K562 (cell line): Measurements from ENCODE around the gene AMBRA1. TPM values are rescaled to one million over a fixed set of nuclear protein-coding genes. Genes with fewer than 3 reads are reported as not detected.
A peak's percentile ranks its signal among the peaks of the same experiment; 100 is the strongest.

ENCODE experiments used
- ATAC-seq: fragments of 200-7000 bp; cut with Tn5 transposase; 3 replicates; pipeline ENCODE4 v1.9.1; 2020; ENCODE audit warnings: moderate library complexity
- BruUV-seq: library from RNA; stranded (reverse); fragments of 400-500 nt; replicated peaks from 2 replicates; lab custom pipeline; 2021; lab: Mats Ljungman, UMichigan
- CTCF ChIA-PET: fragments of 300-600 bp; formaldehyde crosslinking; extraction: SDS; loops from one replicate; lab custom pipeline; 2021; ENCODE audit warnings: low intra/inter-chr PET ratio; lab: Yijun Ruan, JAX
- POLR2A ChIA-PET: fragments of 300-600, 350-650 bp; sonication (Branson Sonifier 250); formaldehyde crosslinking; extraction: SDS; loops from one replicate; lab custom pipeline; 2021; ENCODE audit warnings: antibody characterized with exemption, inconsistent platforms; lab: Yijun Ruan, JAX
- DNase-seq, 4 experiments: peaks; one replicate each; pipeline versions ENCODE4 v3.0.0 to v3.0.0-alpha.2; 2011 to 2018; ENCODE audit warnings: low spot score in 3 of 4, mixed read lengths in 3 of 4; ENCODE audit errors: extremely low read depth in 1 of 4
- FAIRE-seq: peaks from 2 replicates; lab custom pipeline; 2011; peaks lifted over from hg19 to GRCh38; lab: Jason Lieb, UNC
- H2AFZ ChIP-seq: 2 replicates; pipeline ENCODE4 v1.6.0; 2011; ENCODE audit warnings: low read depth, low read length, control low read depth, inconsistent platforms
- H3K27ac ChIP-seq: fragments of 200-600 bp; 3 replicates; pipeline ENCODE4 v1.8.0; 2011; ENCODE audit warnings: low read depth, mild to moderate bottlenecking, control low read depth, inconsistent platforms, low read length, moderate library complexity, mixed read lengths; ENCODE audit errors: extremely low read depth
- H3K27me3 ChIP-seq, 2 experiments: fragments of 300-600 bp in 1 of 2; 2 replicates in 1 of 2; 3 replicates in 1 of 2; pipeline versions ENCODE4 v1.6.0 to v1.8.0; 2011; ENCODE audit warnings: inconsistent platforms in 2 of 2, low read length in 2 of 2, mild to moderate bottlenecking in 1 of 2, mixed read lengths in 1 of 2, moderate library complexity in 1 of 2; ENCODE audit not compliant: control insufficient read depth in 2 of 2, insufficient read depth in 2 of 2
- H3K36me3 ChIP-seq: fragments of 300-600 bp; 3 replicates; pipeline ENCODE4 v1.8.0; 2011; ENCODE audit warnings: mild to moderate bottlenecking, low read length, inconsistent platforms; ENCODE audit not compliant: control insufficient read depth, insufficient read depth
- H3K4me1 ChIP-seq, 2 experiments: fragments of 200-600 bp in 1 of 2; replicated peaks in 1 of 2; 2 replicates in 1 of 2; 3 replicates in 1 of 2; pipeline versions ENCODE4 v1.5.1 to v1.8.0; 2011; ENCODE audit warnings: inconsistent platforms in 2 of 2, low read length in 2 of 2, mild to moderate bottlenecking in 1 of 2, mixed read lengths in 1 of 2, moderate library complexity in 1 of 2; ENCODE audit not compliant: control insufficient read depth in 2 of 2, insufficient read depth in 2 of 2
- H3K4me2 ChIP-seq: 2 replicates; pipeline ENCODE4 v1.6.1; 2011; ENCODE audit warnings: low read length, control low read depth, inconsistent platforms, mixed read lengths; ENCODE audit not compliant: insufficient read depth
- H3K4me3 ChIP-seq: fragments of 200-600 bp; sonication (generic), shearing (Covaris generic); 2 replicates; pipeline ENCODE4 v1.5.1; 2016; ENCODE audit warnings: control low read depth, inconsistent platforms
- H3K79me2 ChIP-seq: fragments of 200-600 bp; 3 replicates; pipeline ENCODE4 v1.8.0; 2011; ENCODE audit warnings: low read length, inconsistent platforms; ENCODE audit not compliant: control insufficient read depth, insufficient read depth
- H3K9ac ChIP-seq, 2 experiments: 2 replicates each; pipeline versions ENCODE4 v1.6.0 to v1.6.1; 2011; ENCODE audit warnings: low read depth in 2 of 2, low read length in 2 of 2, control low read depth in 1 of 2, inconsistent platforms in 1 of 2, mild to moderate bottlenecking in 1 of 2, mixed read lengths in 1 of 2; ENCODE audit not compliant: insufficient read depth in 1 of 2
- H3K9me1 ChIP-seq: one replicate; pipeline ENCODE4 v1.6.0; 2011; ENCODE audit warnings: inconsistent platforms, mild to moderate bottlenecking, low read length, moderate library complexity; ENCODE audit not compliant: control insufficient read depth, insufficient read depth
- H3K9me3 ChIP-seq: replicated peaks from 2 replicates; pipeline ENCODE4 v1.5.1; 2011; ENCODE audit warnings: low read depth, low read length, inconsistent platforms; ENCODE audit not compliant: control insufficient read depth, insufficient read depth
- H4K20me1 ChIP-seq: replicated peaks from 2 replicates; pipeline ENCODE4 v1.6.1; 2011; ENCODE audit warnings: low read length, inconsistent platforms, mixed read lengths; ENCODE audit not compliant: control insufficient read depth, insufficient read depth
- CAMTA2 ChIP-seq: fragments of 250-450 bp; sonication (Bioruptor Pico); conservative IDR thresholded peaks from 2 replicates; pipeline ENCODE4 v1.5.1; 2022
- IRF2 ChIP-seq: sonication (generic); formaldehyde crosslinking; IDR thresholded peaks from 2 replicates; pipeline ENCODE4 v1.8.1; 2022; ENCODE audit warnings: mild to moderate bottlenecking, missing genetic modification reagents
- JUNB ChIP-seq: fragments of 450-650 bp; formaldehyde crosslinking; conservative IDR thresholded peaks from 2 replicates; pipeline ENCODE4 v1.4.0; 2020; ENCODE audit warnings: mild to moderate bottlenecking
- NFIC ChIP-seq: fragments of 450-650 bp; IDR thresholded peaks from 2 replicates; pipeline ENCODE4 v1.6.1; 2017; ENCODE audit warnings: mild to moderate bottlenecking, inconsistent platforms
- POLR2G ChIP-seq: fragments of 200-400 bp; formaldehyde crosslinking; IDR thresholded peaks from 2 replicates; pipeline ENCODE4 v1.6.1; 2017; ENCODE audit warnings: low read depth, mild to moderate bottlenecking, antibody characterized with exemption, low read length, moderate library complexity
- PPARD ChIP-seq: fragments of 250-450 bp; sonication (Bioruptor Pico); IDR thresholded peaks from 2 replicates; pipeline ENCODE4 v1.8.0; 2022; ENCODE audit warnings: inconsistent platforms, mild to moderate bottlenecking, moderate library complexity
- WGBS: fragments of 100-300 bp; shearing (Covaris generic); methylation state at CpG from one replicate; pipeline ENCODE4 v1.1.6; 2016; ENCODE audit warnings: low coverage, mixed read lengths; ENCODE audit not compliant: insufficient coverage; ENCODE audit errors: missing lambda C conversion rate; 5-methylcytosine and 5-hydroxymethylcytosine counted together
- in situ Hi-C: fragments of 300-500 bp; cut with MboI; formaldehyde crosslinking; loops from 4 replicates; pipeline ENCODE4 v1.15.0; 2018; ENCODE audit warnings: inconsistent platforms, mixed read lengths
- intact Hi-C: fragments of 100-400 bp; cut with micrococcal nuclease; formaldehyde crosslinking; loops from 2 replicates; pipeline ENCODE4 v1.14.2; 2022
- polyA plus RNA-seq, 8 experiments: library from polyadenylated mRNA; depleted of rRNA in 4 of 8; stranded (reverse) in 5 of 8; unstranded in 3 of 8; fragments of >200 nt; fragmentation: Nextera tagmentation in 2 of 8; fragmentation: Illumina TruSeq in 1 of 8; extraction: Ambion mirVana in 2 of 8; extraction: Trizol in 1 of 8; gene quantifications; 2 replicates each; pipeline versions ENCODE4 v1.2.1 to v1.2.3, GENCODE V29; 2011 to 2014; ENCODE audit warnings: inconsistent platforms in 1 of 8, missing spikeins in 1 of 8
- total RNA-seq, 7 experiments: library from RNA; depleted of rRNA in 6 of 7; stranded (reverse); fragments of >200 nt in 6 of 7; fragmentation: Illumina TruSeq in 2 of 7; extraction: Trizol in 2 of 7; gene quantifications; 2 replicates each; pipeline versions ENCODE4 v1.2.1 to v1.2.3, GENCODE V29; 2011 to 2021; ENCODE audit warnings: low replicate concordance in 1 of 7
- TF ChIP-seq, protein P1 (sequence below): fragments of 450-650 bp; conservative IDR thresholded peaks from 2 replicates; pipeline ENCODE4 v1.6.1; 2016; ENCODE audit warnings: missing genetic modification characterization, low read depth, mild to moderate bottlenecking, missing compliant biosample characterization, moderate library complexity
- TF ChIP-seq, protein P2 (sequence below): fragments of 450-650 bp; IDR thresholded peaks from 2 replicates; pipeline ENCODE4 v1.6.1; 2016; ENCODE audit warnings: low read depth, mild to moderate bottlenecking, moderate library complexity

AMBRA1 gene
- total and polyA plus RNA-seq, 9 of the 15 experiments (the other 6 are each of a cell fraction or from before 2014, with no cell fraction given): 0.15 to 24.5 (median 13.0) TPM

DNA sequence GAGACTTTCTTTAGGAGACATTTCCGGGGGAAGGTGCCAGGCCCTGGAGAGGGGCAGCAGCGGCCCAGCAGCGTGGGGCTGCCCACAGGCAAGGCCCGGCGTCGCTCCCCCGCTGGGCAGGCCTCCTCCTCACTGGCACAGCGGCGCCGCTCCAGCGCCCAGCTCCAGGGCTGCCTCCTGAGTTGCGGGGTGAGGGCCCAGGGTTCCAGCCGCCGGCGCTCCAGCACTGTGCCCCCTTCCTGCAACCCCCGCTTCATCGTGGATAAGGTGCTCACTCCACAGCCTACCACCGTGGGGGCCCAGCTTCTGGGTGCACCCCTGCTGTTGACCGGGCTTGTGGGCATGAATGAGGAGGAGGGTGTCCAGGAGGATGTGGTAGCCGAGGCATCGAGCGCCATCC, 227.6 kb downstream of the AMBRA1 start:
- CTCF ChIA-PET: interaction anchor here (1.5 kb wide), 1 partner anchor 15 kb away, joined by 5 read pairs; no protein-coding TSS in a partner anchor
- Histone ChIP-seq H3K9me1 (peaks cover 3% of the 10 kb centered on the region), H4K20me1 (no peaks in the 10 kb centered on the region; the same call in none of the 2 replicates), H2AFZ (no peak overlapping the region), H3K36me3 (peaks cover 65% of the 10 kb centered on the region; the same call in 2 of the 3 replicates), H3K27ac (no peak overlapping the region), H3K4me2 (no peak overlapping the region), H3K9ac (no peak overlapping the region; a peak in 1 of 4 replicates), H3K27me3 (no peaks in the 10 kb centered on the region), H3K4me3 (no peak overlapping the region), H3K4me1 (peaks cover 22 to 65% of the 10 kb centered on the region in 2 experiments), H3K79me2 (peaks cover 29% of the 10 kb centered on the region), H3K9me3 (no peaks in the 10 kb centered on the region)
- intact Hi-C loops (loop anchor here (5.0 kb wide), 2 partner anchors 49 to 119 kb away; no protein-coding TSS in a partner anchor), in situ Hi-C loops (no loop called here)
- WGBS: 98% methylated on average over 18 of the region's 22 CpGs
- POLR2A ChIA-PET: interaction anchor here (0.7 to 1.6 kb wide), 4 partner anchors 10 to 14 kb away, joined by 3 to 10 read pairs (median 4); no protein-coding TSS in a partner anchor
- DNase-seq (no peak), FAIRE-seq (no peak), ATAC-seq (no peak)
- TF ChIP-seq IRF2 (CRISPR knock-in tag): no peak
- 0 out of 2 replicates have a peak, but pooled peaks have one; percentile 16 for TF ChIP-seq POLR2G
- BruUV-seq: no TSS peak

DNA sequence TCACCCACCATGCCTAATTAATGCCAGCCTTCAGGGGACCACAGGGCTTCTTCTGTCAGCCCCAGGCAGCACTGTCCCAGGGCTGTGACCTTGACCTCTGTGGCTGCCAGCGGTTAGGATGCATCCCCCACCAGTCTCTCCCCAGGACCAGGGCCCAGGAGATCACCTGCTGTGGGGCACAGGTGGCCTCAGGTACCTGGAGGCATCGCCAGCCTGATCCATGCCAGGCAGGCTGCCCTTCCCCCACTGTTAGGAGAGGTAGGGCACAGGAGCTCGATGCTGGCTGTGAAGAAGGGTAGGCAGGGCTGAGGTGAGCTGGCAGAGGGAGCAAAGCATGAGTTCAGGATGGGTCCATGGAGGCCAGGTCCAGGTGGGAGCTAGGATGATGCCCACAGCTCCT, 229.0 kb downstream of the AMBRA1 start:
- DNase-seq (no peak), ATAC-seq (no peak), FAIRE-seq (no peak)
- Histone ChIP-seq H3K79me2 (peaks cover 39% of the 10 kb centered on the region), H3K36me3 (peaks cover 53% of the 10 kb centered on the region; the same call in 2 of the 3 replicates), H3K9me3 (no peaks in the 10 kb centered on the region), H4K20me1 (no peaks in the 10 kb centered on the region; the same call in none of the 2 replicates), H3K9ac (peak overlapping the region in 1 of 2 experiments; percentile 50; a peak in 1 of 4 replicates), H3K4me3 (no peak overlapping the region), H3K4me1 (peaks cover 29 to 69% of the 10 kb centered on the region in 2 experiments), H3K4me2 (no peak overlapping the region), H3K27me3 (no peaks in the 10 kb centered on the region), H3K9me1 (peaks cover 3% of the 10 kb centered on the region), H3K27ac (no peak overlapping the region), H2AFZ (no peak overlapping the region)
- in situ Hi-C loops: no loop called here
- no TSS peak for BruUV-seq
- CTCF ChIA-PET: no interaction called here
- TF ChIP-seq, protein P1, sequence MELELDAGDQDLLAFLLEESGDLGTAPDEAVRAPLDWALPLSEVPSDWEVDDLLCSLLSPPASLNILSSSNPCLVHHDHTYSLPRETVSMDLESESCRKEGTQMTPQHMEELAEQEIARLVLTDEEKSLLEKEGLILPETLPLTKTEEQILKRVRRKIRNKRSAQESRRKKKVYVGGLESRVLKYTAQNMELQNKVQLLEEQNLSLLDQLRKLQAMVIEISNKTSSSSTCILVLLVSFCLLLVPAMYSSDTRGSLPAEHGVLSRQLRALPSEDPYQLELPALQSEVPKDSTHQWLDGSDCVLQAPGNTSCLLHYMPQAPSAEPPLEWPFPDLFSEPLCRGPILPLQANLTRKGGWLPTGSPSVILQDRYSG (tag): no peak
- TF ChIP-seq PPARD (CRISPR knock-in tag) (no peak), JUNB (CRISPR knock-in tag) (no peak), NFIC (no peak), POLR2G (peak; percentile 39; the same call in 1 of the 2 replicates), CAMTA2 (CRISPR knock-in tag) (no peak)
- TF ChIP-seq, protein P2, sequence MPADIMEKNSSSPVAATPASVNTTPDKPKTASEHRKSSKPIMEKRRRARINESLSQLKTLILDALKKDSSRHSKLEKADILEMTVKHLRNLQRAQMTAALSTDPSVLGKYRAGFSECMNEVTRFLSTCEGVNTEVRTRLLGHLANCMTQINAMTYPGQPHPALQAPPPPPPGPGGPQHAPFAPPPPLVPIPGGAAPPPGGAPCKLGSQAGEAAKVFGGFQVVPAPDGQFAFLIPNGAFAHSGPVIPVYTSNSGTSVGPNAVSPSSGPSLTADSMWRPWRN: no peak
- WGBS: 75% methylated on average over 3 of the region's 3 CpGs
- intact Hi-C loops: loop anchor here (5.0 kb wide), 2 partner anchors 47 to 117 kb away; no protein-coding TSS in a partner anchor
- POLR2A ChIA-PET: interaction anchor here (0.5 to 1.6 kb wide), 6 partner anchors 13 to 291 kb away, joined by 3 to 10 read pairs (median 4); partner anchors contain the start of gene MDK
